ENCODE measurements around the gene CHST12.

GRCh38 chr7:2371329-2371728 lies 32.1 kb upstream of the CHST12 start:
- no peak for TF ChIP-seq CTCF (IDR thresholded peaks at IDR 0.05)
- TF ChIP-seq POLR2A (IDR thresholded peaks at IDR 0.05): no peak
